GM12875 (cell line): ENCODE data around the gene SNAP29.
"Not testable (repeated sequence)": the region's sequence is repeated elsewhere in the genome, so short reads cannot be mapped to it uniquely, and the experiment has no call there.

ENCODE experiments used
- H3K4me3 ChIP-seq: one replicate; pipeline ENCODE4 v1.5.1; 2011; ENCODE audit warnings: low read depth, low read length, control low read depth
- TF ChIP-seq, protein P1 (sequence below): IDR thresholded peaks from 2 replicates; pipeline ENCODE4 v1.5.1; 2011; ENCODE audit warnings: low read depth, mild to moderate bottlenecking, control low read depth, inconsistent platforms, low read length, moderate library complexity, borderline replicate concordance; ENCODE audit not compliant: insufficient read depth

SNAP29 gene

DNA sequence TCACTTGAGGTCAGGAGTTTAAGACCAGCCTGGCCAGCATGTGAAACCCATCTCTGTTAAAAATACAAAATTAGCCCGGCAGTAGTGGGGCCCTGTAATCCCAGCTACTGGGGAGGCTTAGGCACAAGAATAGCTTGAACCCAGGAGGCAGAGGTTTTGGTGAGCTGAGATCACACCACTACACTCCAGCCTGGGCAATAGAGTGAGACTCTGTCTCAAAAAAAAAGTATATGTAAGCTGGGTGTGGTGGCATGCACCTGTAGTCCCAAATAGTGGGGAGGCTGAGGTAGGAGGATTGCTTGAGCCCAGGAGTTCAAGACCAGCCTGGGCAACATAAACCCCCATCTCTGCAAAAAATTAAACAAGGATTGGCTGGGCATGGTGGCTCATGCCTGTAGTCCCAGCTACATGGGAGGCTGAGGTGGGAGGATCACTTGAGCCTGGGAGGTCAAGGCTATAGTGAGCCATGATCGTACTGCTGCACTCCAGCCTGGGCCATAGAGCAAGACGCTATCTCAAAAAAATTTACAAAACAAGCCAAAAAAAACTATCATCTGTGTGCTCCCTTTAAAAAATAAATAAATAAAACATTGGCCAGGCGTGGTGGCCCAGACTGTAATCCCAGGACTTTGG is 69.2 kb downstream of the SNAP29 start:
- TF ChIP-seq, protein P1, sequence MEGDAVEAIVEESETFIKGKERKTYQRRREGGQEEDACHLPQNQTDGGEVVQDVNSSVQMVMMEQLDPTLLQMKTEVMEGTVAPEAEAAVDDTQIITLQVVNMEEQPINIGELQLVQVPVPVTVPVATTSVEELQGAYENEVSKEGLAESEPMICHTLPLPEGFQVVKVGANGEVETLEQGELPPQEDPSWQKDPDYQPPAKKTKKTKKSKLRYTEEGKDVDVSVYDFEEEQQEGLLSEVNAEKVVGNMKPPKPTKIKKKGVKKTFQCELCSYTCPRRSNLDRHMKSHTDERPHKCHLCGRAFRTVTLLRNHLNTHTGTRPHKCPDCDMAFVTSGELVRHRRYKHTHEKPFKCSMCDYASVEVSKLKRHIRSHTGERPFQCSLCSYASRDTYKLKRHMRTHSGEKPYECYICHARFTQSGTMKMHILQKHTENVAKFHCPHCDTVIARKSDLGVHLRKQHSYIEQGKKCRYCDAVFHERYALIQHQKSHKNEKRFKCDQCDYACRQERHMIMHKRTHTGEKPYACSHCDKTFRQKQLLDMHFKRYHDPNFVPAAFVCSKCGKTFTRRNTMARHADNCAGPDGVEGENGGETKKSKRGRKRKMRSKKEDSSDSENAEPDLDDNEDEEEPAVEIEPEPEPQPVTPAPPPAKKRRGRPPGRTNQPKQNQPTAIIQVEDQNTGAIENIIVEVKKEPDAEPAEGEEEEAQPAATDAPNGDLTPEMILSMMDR, result no peak
- H3K4me3 ChIP-seq, result no peak overlapping the region

GRCh38 chr22:20928573-20928967 is 69.8 kb downstream of the SNAP29 start:
- no peak overlapping the region for H3K4me3 ChIP-seq
- TF ChIP-seq, protein P1, result no peak

- TF ChIP-seq, protein P1, result no peak
- H3K4me3 ChIP-seq, result no peak overlapping the region
Observed at GRCh38 chr22:20930004-20930403, 71.2 kb downstream of the SNAP29 start.

DNA sequence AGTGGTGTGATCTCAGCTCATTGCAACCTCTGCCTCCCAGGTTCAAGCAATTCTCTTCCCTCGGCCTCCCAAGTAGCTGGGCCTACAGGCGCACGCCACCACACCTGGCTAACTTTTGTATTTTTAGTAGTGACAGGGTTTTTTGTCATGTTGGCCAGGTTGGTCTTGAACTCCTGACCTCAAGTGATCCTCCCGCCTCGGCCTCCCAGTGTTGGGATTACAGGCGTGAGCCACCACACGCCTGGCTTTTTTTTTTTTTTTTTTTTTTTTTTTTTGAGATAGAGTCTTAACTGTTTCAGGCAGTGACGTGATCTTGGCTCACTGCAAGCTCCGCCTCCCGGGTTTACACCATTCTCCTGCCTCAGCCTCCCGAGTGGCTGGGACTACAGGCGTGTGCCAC is 71.6 kb downstream of the SNAP29 start:
- not testable (repeated sequence) for H3K4me3 ChIP-seq

DNA sequence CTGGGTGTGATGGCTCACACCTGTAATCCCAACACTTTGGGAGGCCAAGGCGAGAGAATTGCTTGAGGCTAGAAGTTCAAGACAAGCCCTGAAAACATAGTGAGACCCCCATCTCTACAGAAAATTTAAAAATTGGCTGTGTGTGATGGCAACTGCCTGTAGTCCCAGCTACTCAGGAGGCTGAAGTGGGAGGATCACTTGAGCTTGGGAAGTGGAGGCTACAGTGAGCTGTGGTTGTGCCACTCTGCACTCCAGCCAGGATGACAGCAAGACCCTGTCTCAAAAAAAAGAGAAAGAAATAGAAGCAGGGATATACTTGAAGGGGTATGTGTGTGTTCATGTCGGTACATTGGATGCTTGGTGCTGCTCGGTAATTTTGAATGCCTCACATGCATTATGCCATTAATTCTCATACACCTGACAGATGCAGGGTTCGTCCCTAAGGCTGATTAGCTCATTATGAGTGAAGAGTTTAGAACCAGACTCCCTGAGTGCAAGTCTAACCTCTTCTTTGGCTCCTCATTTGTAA is 72.4 kb downstream of the SNAP29 start:
- TF ChIP-seq, protein P1, result no peak
- no peak overlapping the region for H3K4me3 ChIP-seq

- TF ChIP-seq, protein P1, result no peak
- H3K4me3 ChIP-seq, result no peak overlapping the region
Observed at GRCh38 chr22:20933910-20934309, 75.1 kb downstream of the SNAP29 start.

GRCh38 chr22:20935049-20935448 is 76.2 kb downstream of the SNAP29 start:
- not testable (repeated sequence) for H3K4me3 ChIP-seq

- H3K4me3 ChIP-seq, result not testable (repeated sequence)
Observed at GRCh38 chr22:20935780-20936539, 77.2 kb downstream of the SNAP29 start.
